NCI-H128 (cell line): ENCODE results near the gene HIGD1B.
A peak's percentile ranks its signal among the peaks of the same experiment; 100 is the strongest.
"Not testable (repeated sequence)": the region's sequence is repeated elsewhere in the genome, so short reads cannot be mapped to it uniquely, and the experiment has no call there.

ENCODE experiments used
- DNase-seq: peaks from one replicate; lab custom pipeline; 2025; ENCODE audit not compliant: unreplicated experiment; lab: John Stamatoyannopoulos, UW

Gene HIGD1B

GRCh38 chr17:44847586-44847985 is at the start of gene HIGD1B:
Gene HIGD1B, plus strand, starts transcription at chr17:44847883. Its CDS starts 270 bp downstream, at chr17:44848153.
- DNase-seq: no peak

GRCh38 chr17:44798356-44798755 is 49.3 kb upstream of the HIGD1B start:
- DNase-seq: no peak

- no peak for DNase-seq
Measured at GRCh38 chr17:44801880-44802279, 45.8 kb upstream of the HIGD1B start.

- DNase-seq: no peak
Measured at GRCh38 chr17:44804302-44805089, 43.2 kb upstream of the HIGD1B start.

GRCh38 chr17:44807093-44807816 is 40.4 kb upstream of the HIGD1B start:
- no peak for DNase-seq

GRCh38 chr17:44807817-44808155 is 39.9 kb upstream of the HIGD1B start:
- DNase-seq: no peak

GRCh38 chr17:44808156-44808555 is 39.5 kb upstream of the HIGD1B start:
- DNase-seq: no peak

- not testable (repeated sequence) for DNase-seq
Measured at GRCh38 chr17:44808656-44809388, 38.9 kb upstream of the HIGD1B start.

- DNase-seq: no peak
Measured at GRCh38 chr17:44812263-44812662, 35.4 kb upstream of the HIGD1B start.

- DNase-seq: not testable (repeated sequence)
Measured at GRCh38 chr17:44818508-44818907, 29.2 kb upstream of the HIGD1B start.

GRCh38 chr17:44820631-44821212 is 27.0 kb upstream of the HIGD1B start:
- peak; percentile 50 for DNase-seq

GRCh38 chr17:44825236-44825635 is 22.4 kb upstream of the HIGD1B start:
- DNase-seq: not testable (repeated sequence)

GRCh38 chr17:44826123-44826790 is 21.4 kb upstream of the HIGD1B start:
- DNase-seq: no peak

- no peak for DNase-seq
Measured at GRCh38 chr17:44827863-44828262, 19.8 kb upstream of the HIGD1B start.

- DNase-seq: no peak
Measured at GRCh38 chr17:44828919-44829522, 18.7 kb upstream of the HIGD1B start.

GRCh38 chr17:44829523-44830358 is 17.9 kb upstream of the HIGD1B start, which contains the start of gene GJC1:
Gene GJC1, minus strand, starts transcription at chr17:44830287. Its CDS starts 24,470 bp downstream, at chr17:44805817.
- no peak for DNase-seq

- DNase-seq: no peak
Measured at GRCh38 chr17:44830359-44831288, 17.1 kb upstream of the HIGD1B start.

- DNase-seq: no peak
Measured at GRCh38 chr17:44831371-44831770, 16.3 kb upstream of the HIGD1B start.
